Sigmoid colon (tissue), 7 donors: Measurements from ENCODE around the gene WDR62. TPM values are rescaled to one million over a fixed set of nuclear protein-coding genes. Genes with fewer than 3 reads are reported as not detected.

Experiments used
- DNase-seq: peaks from one replicate; pipeline ENCODE4 v3.0.0-alpha.2; 2019
- H3K27ac ChIP-seq, 4 donors: fragments of 200-600 bp; sonication (generic); one replicate each; pipeline ENCODE4 v1.5.1; 2016 to 2019; ENCODE audit warnings: mild to moderate bottlenecking in 1 of 4
- H3K27me3 ChIP-seq, 3 donors: fragments of 200-600 bp; sonication (generic); one replicate each; pipeline ENCODE4 v1.5.1; 2019; ENCODE audit warnings: mild to moderate bottlenecking in 1 of 3
- H3K36me3 ChIP-seq, 4 donors: fragments of 200-600 bp; sonication (generic); one replicate each; pipeline ENCODE4 v1.5.1; 2016 to 2019
- H3K4me1 ChIP-seq, 4 donors: fragments of 200-600 bp; sonication (generic); one replicate each; pipeline ENCODE4 v1.5.1; 2017 to 2019
- H3K4me3 ChIP-seq, 4 donors: fragments of 200-600 bp; sonication (generic); one replicate each; pipeline ENCODE4 v1.5.1; 2017 to 2019; ENCODE audit warnings: mild to moderate bottlenecking in 2 of 4, moderate library complexity in 1 of 4
- H3K9me3 ChIP-seq, 4 donors: fragments of 200-600 bp in 3 of 4; sonication (generic) in 3 of 4; one replicate each; pipeline versions ENCODE4 v1.5.1 to v1.6.1; 2013 to 2019
- EP300 ChIP-seq, 4 donors: sonication (generic); formaldehyde crosslinking; IDR thresholded peaks; one replicate each; pipeline ENCODE4 v1.6.1; 2017; ENCODE audit warnings: antibody characterized with exemption in 4 of 4
- POLR2A ChIP-seq, 2 donors: fragments of 450-650 bp; IDR thresholded peaks; one replicate each; pipeline ENCODE4 v1.6.1; 2016; ENCODE audit warnings: antibody characterized with exemption in 2 of 2, mild to moderate bottlenecking in 2 of 2, moderate library complexity in 2 of 2
- POLR2AphosphoS5 ChIP-seq, 4 donors: sonication (generic); formaldehyde crosslinking; IDR thresholded peaks; one replicate each; pipeline ENCODE4 v1.6.1; 2017; ENCODE audit warnings: antibody characterized with exemption in 4 of 4
- WGBS, 2 donors: extraction: QIAGEN DNeasy Blood & Tissue Kit; methylation state at CpG; one replicate each; pipeline ENCODE4 v1.1.7; 2013; 5-methylcytosine and 5-hydroxymethylcytosine counted together
- intact Hi-C: fragments of 100-400 bp; cut with DNase I; formaldehyde crosslinking; loops from one replicate; pipeline ENCODE4 v1.15.1; 2023
- polyA plus RNA-seq, 3 donors: library from polyadenylated mRNA; stranded (reverse); fragments of 200-250 nt; gene quantifications; one replicate each; pipeline ENCODE4 v1.2.3, GENCODE V29; 2013
- total RNA-seq, 4 donors: library from RNA; depleted of rRNA; stranded (reverse); fragments of >200 nt; gene quantifications; one replicate each; pipeline ENCODE4 v1.1.0, GENCODE V29; 2016
- TF ChIP-seq, protein P1 (sequence below), 4 experiments: fragments of 450-650 bp in 3 of 4; fragments of 200-600 bp in 1 of 4; IDR thresholded peaks; one replicate each; pipeline ENCODE4 v1.5.1; 2016 to 2019; ENCODE audit warnings: antibody characterized with exemption in 4 of 4, mild to moderate bottlenecking in 3 of 4, moderate library complexity in 2 of 4
- donor health status: healthy with polysubstance abuse.
- donor health status: Bipolar disorder and iron deficiency.
- donor health status: healthy.

Gene WDR62
- total and polyA plus RNA-seq, 7 donors: under 0.01 to 6.8 (median 0.36) TPM

DNA sequence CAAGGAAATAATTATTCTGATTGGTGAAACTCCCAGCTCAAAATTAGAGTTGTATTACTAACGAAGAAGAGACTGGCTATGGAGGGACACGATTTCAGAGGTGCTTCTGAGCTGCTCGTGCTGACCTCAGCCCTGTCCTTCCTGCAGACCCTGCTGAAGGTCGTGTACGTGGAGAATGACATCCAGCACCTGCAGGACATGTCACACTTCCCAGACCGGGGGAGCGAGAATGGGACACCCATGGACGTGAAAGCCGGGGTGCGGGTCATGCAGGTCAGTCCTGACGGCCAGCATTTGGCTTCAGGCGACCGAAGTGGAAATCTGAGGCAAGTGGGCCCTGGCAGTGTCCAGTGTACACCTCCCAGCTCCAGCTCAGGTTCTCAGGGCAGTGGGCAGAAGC lies 28.2 kb downstream of the WDR62 start:
- H3K27me3 ChIP-seq: no peaks in the 10 kb centered on the region
- intact Hi-C loops: no loop called here
- H3K27ac ChIP-seq: no peak overlapping the region
- no peak overlapping the region for H3K4me3 ChIP-seq
- H3K4me1 ChIP-seq: no peaks in the 10 kb centered on the region
- 94 to 96% methylated on average over 13 of the region's 13 CpGs for WGBS, 2 donors
- no peaks in the 10 kb centered on the region for H3K36me3 ChIP-seq
- H3K9me3 ChIP-seq: no peaks in the 10 kb centered on the region
- TF ChIP-seq EP300 (IDR thresholded peaks at IDR 0.05) (no peak), POLR2AphosphoS5 (IDR thresholded peaks at IDR 0.05) (no peak), POLR2A (IDR thresholded peaks at IDR 0.05) (no peak)
- TF ChIP-seq, protein P1, sequence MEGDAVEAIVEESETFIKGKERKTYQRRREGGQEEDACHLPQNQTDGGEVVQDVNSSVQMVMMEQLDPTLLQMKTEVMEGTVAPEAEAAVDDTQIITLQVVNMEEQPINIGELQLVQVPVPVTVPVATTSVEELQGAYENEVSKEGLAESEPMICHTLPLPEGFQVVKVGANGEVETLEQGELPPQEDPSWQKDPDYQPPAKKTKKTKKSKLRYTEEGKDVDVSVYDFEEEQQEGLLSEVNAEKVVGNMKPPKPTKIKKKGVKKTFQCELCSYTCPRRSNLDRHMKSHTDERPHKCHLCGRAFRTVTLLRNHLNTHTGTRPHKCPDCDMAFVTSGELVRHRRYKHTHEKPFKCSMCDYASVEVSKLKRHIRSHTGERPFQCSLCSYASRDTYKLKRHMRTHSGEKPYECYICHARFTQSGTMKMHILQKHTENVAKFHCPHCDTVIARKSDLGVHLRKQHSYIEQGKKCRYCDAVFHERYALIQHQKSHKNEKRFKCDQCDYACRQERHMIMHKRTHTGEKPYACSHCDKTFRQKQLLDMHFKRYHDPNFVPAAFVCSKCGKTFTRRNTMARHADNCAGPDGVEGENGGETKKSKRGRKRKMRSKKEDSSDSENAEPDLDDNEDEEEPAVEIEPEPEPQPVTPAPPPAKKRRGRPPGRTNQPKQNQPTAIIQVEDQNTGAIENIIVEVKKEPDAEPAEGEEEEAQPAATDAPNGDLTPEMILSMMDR (IDR thresholded peaks at IDR 0.05): no peak
- no peak for DNase-seq

DNA sequence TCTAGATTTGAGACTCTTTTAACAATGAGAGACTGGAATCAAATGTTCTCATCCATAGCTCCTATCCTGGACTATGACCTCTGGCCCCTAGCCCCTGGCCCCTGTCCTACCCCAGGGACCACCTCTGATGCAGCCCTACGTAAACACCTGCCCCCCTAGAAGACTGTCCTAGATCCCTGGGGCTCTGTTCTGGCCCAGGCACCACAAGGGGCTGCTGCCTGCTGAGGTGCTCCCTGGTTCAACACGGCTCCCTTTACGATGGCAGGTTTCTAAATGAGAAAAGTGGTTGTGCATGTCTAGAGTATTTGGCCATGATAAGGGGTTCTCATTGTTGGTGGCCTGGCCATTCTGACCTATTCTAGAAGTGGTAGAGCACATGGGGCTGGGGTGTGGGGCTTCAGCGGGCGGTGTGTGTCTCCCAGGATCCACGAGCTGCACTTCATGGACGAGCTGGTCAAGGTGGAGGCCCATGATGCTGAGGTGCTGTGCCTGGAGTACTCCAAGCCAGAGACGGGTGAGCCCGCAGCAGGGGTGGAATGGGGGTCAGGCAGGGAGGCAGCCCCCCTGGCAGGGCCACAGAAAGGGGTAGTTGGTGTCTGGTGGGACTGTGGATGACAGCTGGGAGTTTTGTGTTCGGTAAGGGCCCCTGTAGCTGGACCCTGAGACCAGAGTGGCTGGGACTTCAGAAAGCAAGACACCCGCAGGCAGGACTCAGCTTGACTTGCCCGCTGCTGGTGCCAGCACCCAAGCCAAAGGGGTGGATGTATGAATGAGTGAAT lies 29.7 kb downstream of the WDR62 start:
- Histone ChIP-seq H3K27me3 (no peaks in the 10 kb centered on the region), H3K4me1 (no peaks in the 10 kb centered on the region), H3K36me3 (no peaks in the 10 kb centered on the region), H3K27ac (no peak overlapping the region), H3K9me3 (no peaks in the 10 kb centered on the region), H3K4me3 (no peak overlapping the region)
- TF ChIP-seq, protein P1 (IDR thresholded peaks at IDR 0.05): no peak
- TF ChIP-seq EP300 (IDR thresholded peaks at IDR 0.05) (no peak), POLR2A (IDR thresholded peaks at IDR 0.05) (no peak), POLR2AphosphoS5 (IDR thresholded peaks at IDR 0.05) (no peak)
- intact Hi-C loops: no loop called here
- WGBS, 2 donors: 94 to 97% methylated on average over 12 of the region's 12 CpGs
- DNase-seq: no peak

DNA sequence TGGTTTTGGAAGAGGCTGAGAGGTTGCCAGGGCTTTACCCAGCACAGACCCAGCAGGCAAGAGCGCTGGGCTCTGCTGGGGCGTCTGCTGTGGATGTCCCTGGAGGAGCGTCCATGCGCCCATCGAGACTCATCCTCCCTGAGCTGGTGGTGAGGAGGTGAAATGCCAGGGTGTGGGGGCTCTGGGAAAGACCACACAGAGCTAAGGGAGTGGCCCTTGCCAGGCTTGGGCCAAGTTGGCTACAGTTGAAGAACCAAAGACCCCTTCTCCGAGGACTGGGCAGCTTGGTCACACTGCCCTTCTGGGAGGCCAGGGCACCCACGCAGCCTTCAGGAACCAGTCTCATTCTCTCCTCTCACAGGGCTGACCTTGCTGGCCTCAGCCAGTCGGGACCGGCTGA lies 31.6 kb downstream of the WDR62 start:
- intact Hi-C loops: no loop called here
- Histone ChIP-seq H3K36me3 (no peaks in the 10 kb centered on the region), H3K27ac (no peak overlapping the region), H3K9me3 (no peaks in the 10 kb centered on the region), H3K4me3 (no peak overlapping the region), H3K27me3 (no peaks in the 10 kb centered on the region), H3K4me1 (no peaks in the 10 kb centered on the region)
- no peak for DNase-seq
- no peak for TF ChIP-seq EP300 (IDR thresholded peaks at IDR 0.05)
- TF ChIP-seq POLR2AphosphoS5 (IDR thresholded peaks at IDR 0.05): no peak
- TF ChIP-seq, protein P1 (IDR thresholded peaks at IDR 0.05): no peak
- no peak for TF ChIP-seq POLR2A (IDR thresholded peaks at IDR 0.05)
- WGBS, 2 donors: 97% methylated on average over 9 of the region's 9 CpGs

DNA sequence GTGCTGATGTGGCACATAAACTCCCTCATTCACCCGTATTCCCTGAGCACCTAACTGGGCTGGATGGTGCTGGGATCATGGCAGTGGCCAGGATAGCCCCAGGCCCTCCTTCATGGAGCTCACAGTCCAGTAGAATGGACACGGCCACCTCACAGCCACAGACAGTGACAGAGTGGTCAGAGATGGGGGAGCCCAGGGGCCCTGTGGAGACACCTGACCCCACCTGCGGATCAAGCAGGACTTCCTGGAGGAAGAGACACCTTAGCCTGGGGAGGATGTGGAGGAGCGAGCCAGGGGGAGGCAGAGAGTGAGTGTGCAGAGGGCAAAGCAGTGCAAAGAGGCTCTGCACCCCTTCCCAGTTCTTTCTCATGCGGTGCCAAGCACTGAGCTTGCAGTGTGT lies 35.1 kb downstream of the WDR62 start:
- Histone ChIP-seq H3K9me3 (no peaks in the 10 kb centered on the region), H3K27me3 (no peaks in the 10 kb centered on the region), H3K4me1 (no peaks in the 10 kb centered on the region), H3K4me3 (no peak overlapping the region), H3K36me3 (no peaks in the 10 kb centered on the region), H3K27ac (no peak overlapping the region)
- TF ChIP-seq EP300 (IDR thresholded peaks at IDR 0.05): no peak
- DNase-seq: no peak
- WGBS, 2 donors: 95 to 98% methylated on average over 5 of the region's 5 CpGs
- intact Hi-C loops: no loop called here

DNA sequence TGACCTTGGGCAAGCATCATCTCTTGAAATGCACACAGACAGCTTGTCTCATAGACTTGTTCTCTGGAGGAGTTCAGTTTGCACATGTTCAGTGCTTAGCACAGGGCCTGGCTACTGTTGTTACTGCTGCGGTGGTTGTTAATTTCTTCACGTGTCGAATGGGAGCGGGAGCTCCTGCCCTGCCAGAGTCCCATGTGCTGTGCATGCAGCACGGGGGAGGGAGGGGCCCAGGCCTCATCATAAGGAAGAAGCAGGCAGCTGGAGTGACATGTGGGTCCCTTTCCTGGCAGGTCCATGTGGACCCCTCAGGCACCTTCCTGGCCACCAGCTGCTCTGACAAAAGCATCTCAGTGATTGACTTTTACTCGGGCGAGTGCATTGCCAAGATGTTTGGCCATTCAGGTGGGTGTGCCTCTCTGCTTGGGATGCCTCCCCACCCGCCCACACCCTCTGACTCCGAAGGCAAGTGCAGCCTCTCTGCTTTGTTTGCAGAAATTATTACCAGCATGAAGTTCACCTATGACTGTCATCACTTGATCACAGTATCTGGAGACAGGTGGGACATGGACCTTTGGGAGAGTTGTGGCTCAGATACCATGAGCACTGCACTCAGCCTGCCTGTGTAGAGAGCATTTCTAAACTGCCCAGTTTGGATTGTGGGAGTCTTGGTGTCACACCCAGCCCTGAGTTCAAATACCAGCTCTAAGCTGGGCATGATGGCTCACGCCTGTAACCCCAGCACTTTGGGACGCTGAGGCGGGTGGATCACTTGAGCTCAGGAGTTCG lies 36.4 kb downstream of the WDR62 start:
- H3K36me3 ChIP-seq: no peaks in the 10 kb centered on the region
- H3K27ac ChIP-seq: no peak overlapping the region
- TF ChIP-seq POLR2A (IDR thresholded peaks at IDR 0.05): no peak
- no peak for TF ChIP-seq POLR2AphosphoS5 (IDR thresholded peaks at IDR 0.05)
- no peak for TF ChIP-seq EP300 (IDR thresholded peaks at IDR 0.05)
- TF ChIP-seq, protein P1 (IDR thresholded peaks at IDR 0.05): no peak
- H3K27me3 ChIP-seq: no peaks in the 10 kb centered on the region
- intact Hi-C loops: no loop called here
- WGBS, 2 donors: 71 to 78% methylated on average over 13 of the region's 13 CpGs
- no peak for DNase-seq
- no peak overlapping the region for H3K4me3 ChIP-seq
- no peaks in the 10 kb centered on the region for H3K4me1 ChIP-seq
- no peaks in the 10 kb centered on the region for H3K9me3 ChIP-seq
